ENCODE data around the gene MAPKAPK3. TPM values are rescaled to one million over a fixed set of nuclear protein-coding genes. Genes with fewer than 3 reads are reported as not detected.

Gene MAPKAPK3
- total RNA-seq, 4 donors from 2014 or later: 66.1 to 147 (median 97.5) TPM

DNA sequence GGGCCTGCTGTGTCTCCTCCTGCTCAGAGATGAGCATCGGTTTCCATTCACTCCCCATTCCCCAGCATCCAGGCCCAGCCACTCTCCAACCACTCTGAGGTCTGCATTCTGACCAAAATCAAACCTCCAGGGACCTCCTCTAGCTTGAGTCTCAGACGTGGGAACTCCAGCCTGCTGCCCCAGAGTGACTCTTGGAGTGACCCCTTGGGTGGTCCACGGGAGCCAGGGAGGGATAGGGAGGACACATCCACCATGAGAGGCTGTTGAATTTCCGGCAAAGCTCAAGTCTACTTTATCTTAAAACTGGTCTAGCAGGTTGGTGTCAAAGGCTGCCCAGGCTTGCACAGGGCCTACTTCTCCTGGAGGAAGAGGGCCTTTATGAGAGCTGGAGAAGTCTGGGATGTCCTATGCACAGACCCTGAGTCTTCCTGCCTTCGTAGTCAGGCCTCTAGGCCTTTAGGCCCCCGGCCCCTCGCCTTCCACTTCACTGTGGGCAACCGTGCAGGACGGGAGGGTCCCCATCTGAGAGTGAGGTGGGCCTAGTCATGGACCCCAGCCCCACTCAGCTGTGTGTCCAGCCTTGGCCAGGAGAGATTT lies 14.3 kb upstream of the MAPKAPK3 start:
- DNase-seq: peak; percentile 68

DNA sequence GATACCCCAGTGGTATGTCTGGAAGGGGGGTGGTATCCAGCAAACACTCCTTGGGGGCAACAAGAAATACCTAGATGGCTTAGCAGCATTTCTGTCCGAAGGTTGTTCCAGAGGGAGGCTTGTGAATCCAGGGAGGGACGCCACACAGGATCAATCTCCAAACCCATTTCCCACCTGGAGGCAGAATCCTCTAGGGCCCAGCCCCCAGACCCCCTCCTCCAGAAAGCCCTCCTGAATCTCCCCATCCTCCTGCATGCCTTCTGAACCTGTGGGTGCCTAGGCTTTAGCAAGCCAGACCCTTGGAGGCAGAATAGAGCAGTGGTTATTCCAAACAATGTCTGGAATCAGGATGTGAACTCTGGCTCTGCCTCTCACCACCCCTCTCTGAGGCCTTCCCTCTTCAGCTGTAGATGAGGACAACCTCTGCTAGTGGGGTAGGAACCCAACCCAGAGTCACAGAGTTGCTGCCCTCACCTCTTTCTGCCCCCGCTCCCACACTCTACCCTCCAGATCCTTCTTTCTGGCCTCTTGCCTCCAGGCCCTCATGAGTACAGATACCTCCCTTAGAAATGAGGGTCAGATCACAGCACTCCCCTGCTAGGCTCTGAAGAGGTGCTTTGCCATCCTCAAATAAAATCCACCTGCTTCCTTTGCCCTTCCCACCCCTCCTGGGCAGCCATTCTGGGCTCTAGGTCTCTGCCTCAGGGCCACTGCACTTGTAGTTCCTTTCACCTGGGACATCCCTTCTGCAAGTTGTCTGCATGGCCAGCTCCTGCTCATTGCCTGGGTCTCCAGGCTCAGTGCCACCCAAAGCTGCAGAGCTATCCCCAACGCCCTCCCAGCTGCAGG lies 13.5 kb upstream of the MAPKAPK3 start:
- peaks cover 87 to 100% of the 10 kb centered on the region in 2 donors for H3K4me1 ChIP-seq
- no peaks in the 10 kb centered on the region for H3K27me3 ChIP-seq
- DNase-seq: no peak
- H3K4me3 ChIP-seq (replicated peaks in 1 of 3): no peak overlapping the region
- 66 to 79% methylated on average over 4 of the region's 4 CpGs for WGBS, 2 donors
- intact Hi-C loops (cut with DNase I): no loop called here
- no peak for TF ChIP-seq CTCF (IDR thresholded peaks at IDR 0.05)
- TF ChIP-seq POLR2A (IDR thresholded peaks at IDR 0.05): no peak
- peak overlapping the region; percentile 99 to 100 (median 100) for H3K27ac ChIP-seq
- no peaks in the 10 kb centered on the region for H3K9me3 ChIP-seq
- peaks cover 20 to 21% of the 10 kb centered on the region in 2 donors for H3K36me3 ChIP-seq

More for the DNA sequence above, 14.3 kb upstream of the MAPKAPK3 start:
- intact Hi-C loops (cut with DNase I): no loop called here
- H3K27ac ChIP-seq: peak overlapping the region; percentile 99 to 100 (median 100)
- TF ChIP-seq POLR2A (IDR thresholded peaks at IDR 0.05) (no peak), CTCF (IDR thresholded peaks at IDR 0.05) (no peak)
- 38% methylated on average over 8 to 9 of the region's 9 CpGs for WGBS, 2 donors
- H3K4me3 ChIP-seq (replicated peaks in 1 of 3): no peak overlapping the region
- peaks cover 13 to 15% of the 10 kb centered on the region in 2 donors for H3K36me3 ChIP-seq
- H3K9me3 ChIP-seq: no peaks in the 10 kb centered on the region
- H3K27me3 ChIP-seq: no peaks in the 10 kb centered on the region
- H3K4me1 ChIP-seq: peaks cover 83 to 97% of the 10 kb centered on the region in 2 donors

GRCh38 chr3:50604110-50604621 lies 12.8 kb upstream of the MAPKAPK3 start:
- DNase-seq: no peak
- H3K4me3 ChIP-seq (replicated peaks in 1 of 3): no peak overlapping the region
- TF ChIP-seq POLR2A (IDR thresholded peaks at IDR 0.05): no peak
- no peak for TF ChIP-seq CTCF (IDR thresholded peaks at IDR 0.05)
- 84 to 93% methylated on average over 4 to 5 of the region's 5 CpGs for WGBS, 2 donors
- intact Hi-C loops (cut with DNase I): no loop called here
- peaks cover 20 to 21% of the 10 kb centered on the region in 2 donors for H3K36me3 ChIP-seq
- H3K9me3 ChIP-seq: no peaks in the 10 kb centered on the region
- H3K4me1 ChIP-seq: peaks cover 91 to 97% of the 10 kb centered on the region in 2 donors
- no peaks in the 10 kb centered on the region for H3K27me3 ChIP-seq
- peak overlapping the region; percentile 99 to 100 (median 100) for H3K27ac ChIP-seq

GRCh38 chr3:50604628-50605588 lies 12.0 kb upstream of the MAPKAPK3 start:
- intact Hi-C loops (cut with DNase I): no loop called here
- H3K9me3 ChIP-seq: no peaks in the 10 kb centered on the region
- peak; percentile 53 to 74 for DNase-seq
- no peak overlapping the region for H3K4me3 ChIP-seq (replicated peaks in 1 of 3)
- no peaks in the 10 kb centered on the region for H3K27me3 ChIP-seq
- H3K27ac ChIP-seq: peak overlapping the region; percentile 99 to 100 (median 100)
- WGBS, 2 donors: 73 to 76% methylated on average over 14 of the region's 14 CpGs
- H3K4me1 ChIP-seq: peaks cover 91 to 97% of the 10 kb centered on the region in 2 donors
- H3K36me3 ChIP-seq: peaks cover 20 to 21% of the 10 kb centered on the region in 2 donors
- TF ChIP-seq POLR2A (IDR thresholded peaks at IDR 0.05): peak in 1 of 2 donors; percentile 4
- no peak for TF ChIP-seq CTCF (IDR thresholded peaks at IDR 0.05)
